ENCODE results near the gene PLCL2. TPM values are rescaled to one million over a fixed set of nuclear protein-coding genes. Genes with fewer than 3 reads are reported as not detected.

PLCL2 gene
- total and polyA plus RNA-seq, 4 donors = 1.5 to 16.5 (median 9.4) TPM

GRCh38 chr3:17136136-17136721 is 251.5 kb downstream of the PLCL2 start:
- Histone ChIP-seq H3K9ac (ENCODE audit: low read depth in 1 of 2, low read length in 2 of 2) (no peak overlapping the region), H3K36me3 (ENCODE audit: control insufficient read depth in 4 of 4, insufficient read depth in 3 of 4, low read depth in 1 of 4, low read length in 3 of 4) (no peaks in the 10 kb centered on the region), H3K27me3 (ENCODE audit: control insufficient read depth in 4 of 4, insufficient read depth in 4 of 4, low read length in 3 of 4) (no peaks in the 10 kb centered on the region), H3K4me1 (ENCODE audit: control insufficient read depth in 4 of 4, insufficient read depth in 4 of 4, low read length in 3 of 4) (no peaks in the 10 kb centered on the region), H3K27ac (ENCODE audit: low read depth in 1 of 2, low read length in 2 of 2) (peak overlapping the region in 1 of 2 donors; percentile 23), H3K4me3 (ENCODE audit: low read depth in 1 of 3, low read length in 3 of 3) (no peak overlapping the region), H3K9me3 (ENCODE audit: control insufficient read depth in 4 of 4, low read length in 3 of 4) (no peaks in the 10 kb centered on the region)
- WGBS = 81% methylated on average over 11 of the region's 11 CpGs
- TF ChIP-seq ATF3 (IDR thresholded peaks at IDR 0.05) (no peak), EGR1 (IDR thresholded peaks at IDR 0.05; ENCODE audit: low read depth in 2 of 2) (no peak), FOXA1 (IDR thresholded peaks at IDR 0.05) (no peak), HNF4G (IDR thresholded peaks at IDR 0.05) (no peak), RXRA (IDR thresholded peaks at IDR 0.05) (peak; percentile 74 to 84), HNF4A (conservative IDR thresholded peaks at IDR 0.05) (no peak), NR2F2 (IDR thresholded peaks at IDR 0.05) (peak; percentile 91), YY1 (IDR thresholded peaks at IDR 0.05) (no peak), JUND (IDR thresholded peaks at IDR 0.05) (no peak), SP1 (IDR thresholded peaks at IDR 0.05) (peak; percentile 53), RAD21 (IDR thresholded peaks at IDR 0.05) (peak in 1 of 2 donors; percentile 14), FOXA2 (IDR thresholded peaks at IDR 0.05) (no peak), TAF1 (conservative IDR thresholded peaks at IDR 0.05) (no peak), ZBTB33 (IDR thresholded peaks at IDR 0.05) (no peak), GABPA (IDR thresholded peaks at IDR 0.05 in 1 of 2, conservative IDR thresholded peaks at IDR 0.05 in 1 of 2) (no peak)
- TF ChIP-seq, protein P1, sequence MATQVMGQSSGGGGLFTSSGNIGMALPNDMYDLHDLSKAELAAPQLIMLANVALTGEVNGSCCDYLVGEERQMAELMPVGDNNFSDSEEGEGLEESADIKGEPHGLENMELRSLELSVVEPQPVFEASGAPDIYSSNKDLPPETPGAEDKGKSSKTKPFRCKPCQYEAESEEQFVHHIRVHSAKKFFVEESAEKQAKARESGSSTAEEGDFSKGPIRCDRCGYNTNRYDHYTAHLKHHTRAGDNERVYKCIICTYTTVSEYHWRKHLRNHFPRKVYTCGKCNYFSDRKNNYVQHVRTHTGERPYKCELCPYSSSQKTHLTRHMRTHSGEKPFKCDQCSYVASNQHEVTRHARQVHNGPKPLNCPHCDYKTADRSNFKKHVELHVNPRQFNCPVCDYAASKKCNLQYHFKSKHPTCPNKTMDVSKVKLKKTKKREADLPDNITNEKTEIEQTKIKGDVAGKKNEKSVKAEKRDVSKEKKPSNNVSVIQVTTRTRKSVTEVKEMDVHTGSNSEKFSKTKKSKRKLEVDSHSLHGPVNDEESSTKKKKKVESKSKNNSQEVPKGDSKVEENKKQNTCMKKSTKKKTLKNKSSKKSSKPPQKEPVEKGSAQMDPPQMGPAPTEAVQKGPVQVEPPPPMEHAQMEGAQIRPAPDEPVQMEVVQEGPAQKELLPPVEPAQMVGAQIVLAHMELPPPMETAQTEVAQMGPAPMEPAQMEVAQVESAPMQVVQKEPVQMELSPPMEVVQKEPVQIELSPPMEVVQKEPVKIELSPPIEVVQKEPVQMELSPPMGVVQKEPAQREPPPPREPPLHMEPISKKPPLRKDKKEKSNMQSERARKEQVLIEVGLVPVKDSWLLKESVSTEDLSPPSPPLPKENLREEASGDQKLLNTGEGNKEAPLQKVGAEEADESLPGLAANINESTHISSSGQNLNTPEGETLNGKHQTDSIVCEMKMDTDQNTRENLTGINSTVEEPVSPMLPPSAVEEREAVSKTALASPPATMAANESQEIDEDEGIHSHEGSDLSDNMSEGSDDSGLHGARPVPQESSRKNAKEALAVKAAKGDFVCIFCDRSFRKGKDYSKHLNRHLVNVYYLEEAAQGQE (IDR thresholded peaks at IDR 0.05) = no peak
- TF ChIP-seq, protein P2, sequence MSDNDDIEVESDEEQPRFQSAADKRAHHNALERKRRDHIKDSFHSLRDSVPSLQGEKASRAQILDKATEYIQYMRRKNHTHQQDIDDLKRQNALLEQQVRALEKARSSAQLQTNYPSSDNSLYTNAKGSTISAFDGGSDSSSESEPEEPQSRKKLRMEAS (IDR thresholded peaks at IDR 0.05) = no peak
- TF ChIP-seq, protein P3, sequence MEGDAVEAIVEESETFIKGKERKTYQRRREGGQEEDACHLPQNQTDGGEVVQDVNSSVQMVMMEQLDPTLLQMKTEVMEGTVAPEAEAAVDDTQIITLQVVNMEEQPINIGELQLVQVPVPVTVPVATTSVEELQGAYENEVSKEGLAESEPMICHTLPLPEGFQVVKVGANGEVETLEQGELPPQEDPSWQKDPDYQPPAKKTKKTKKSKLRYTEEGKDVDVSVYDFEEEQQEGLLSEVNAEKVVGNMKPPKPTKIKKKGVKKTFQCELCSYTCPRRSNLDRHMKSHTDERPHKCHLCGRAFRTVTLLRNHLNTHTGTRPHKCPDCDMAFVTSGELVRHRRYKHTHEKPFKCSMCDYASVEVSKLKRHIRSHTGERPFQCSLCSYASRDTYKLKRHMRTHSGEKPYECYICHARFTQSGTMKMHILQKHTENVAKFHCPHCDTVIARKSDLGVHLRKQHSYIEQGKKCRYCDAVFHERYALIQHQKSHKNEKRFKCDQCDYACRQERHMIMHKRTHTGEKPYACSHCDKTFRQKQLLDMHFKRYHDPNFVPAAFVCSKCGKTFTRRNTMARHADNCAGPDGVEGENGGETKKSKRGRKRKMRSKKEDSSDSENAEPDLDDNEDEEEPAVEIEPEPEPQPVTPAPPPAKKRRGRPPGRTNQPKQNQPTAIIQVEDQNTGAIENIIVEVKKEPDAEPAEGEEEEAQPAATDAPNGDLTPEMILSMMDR (IDR thresholded peaks at IDR 0.05; ENCODE audit: low read depth, low read length, missing input control) = no peak
- no peak for DNase-seq (ENCODE audit: low spot score)
